ENCODE measurements around the gene FKBP7.
A peak's percentile ranks its signal among the peaks of the same experiment; 100 is the strongest.
"Not testable (repeated sequence)": the region's sequence is repeated elsewhere in the genome, so short reads cannot be mapped to it uniquely, and the experiment has no call there.

FKBP7 gene, protein sequence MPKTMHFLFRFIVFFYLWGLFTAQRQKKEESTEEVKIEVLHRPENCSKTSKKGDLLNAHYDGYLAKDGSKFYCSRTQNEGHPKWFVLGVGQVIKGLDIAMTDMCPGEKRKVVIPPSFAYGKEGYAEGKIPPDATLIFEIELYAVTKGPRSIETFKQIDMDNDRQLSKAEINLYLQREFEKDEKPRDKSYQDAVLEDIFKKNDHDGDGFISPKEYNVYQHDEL

DNA sequence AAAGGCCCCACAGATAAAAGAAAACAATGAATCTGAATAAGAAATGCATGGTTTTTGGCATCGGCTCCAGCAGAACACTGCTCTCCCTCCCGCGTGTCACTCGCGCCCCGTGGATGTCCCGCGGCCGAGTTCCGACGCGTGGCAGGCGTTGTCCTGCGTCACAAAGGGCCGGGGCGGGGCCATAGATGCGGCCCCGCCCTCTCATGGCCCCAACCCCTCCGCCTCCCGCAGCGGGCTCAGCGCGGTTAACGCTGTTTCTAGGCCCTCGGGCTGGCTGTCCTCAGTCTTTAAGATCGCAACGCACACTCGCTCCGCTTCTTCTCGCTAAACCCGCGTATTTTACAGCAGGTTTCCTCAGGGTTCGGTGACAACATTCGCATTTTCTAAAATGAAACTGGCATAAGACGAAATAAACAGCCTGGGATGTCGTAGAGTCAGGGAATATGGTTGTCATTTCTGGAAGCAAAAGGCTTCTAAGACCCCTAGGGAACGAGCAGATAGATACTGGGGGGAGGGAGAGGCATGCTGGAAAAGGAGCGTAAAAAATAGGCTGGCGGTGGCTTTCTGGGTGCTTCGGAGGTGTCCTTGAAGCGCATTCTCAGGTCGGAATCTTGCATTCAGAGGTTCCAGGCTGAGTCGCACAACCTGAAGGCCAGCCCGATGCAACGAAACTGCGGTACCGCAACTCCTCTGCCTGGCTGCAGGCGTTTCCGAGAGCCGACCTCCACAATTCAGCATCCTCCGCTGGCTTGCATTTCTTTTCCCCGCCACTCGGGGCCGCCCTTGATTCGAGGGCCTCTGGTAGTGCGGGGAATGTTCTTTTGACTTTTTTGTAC is at the start of gene FKBP7:
Gene FKBP7, minus strand, starts transcription at position 162 of the 836 bp plus-strand sequence. Its CDS starts 101 bp downstream, at position 61.
- peak within 1 kb of the TSS; percentile 64 for H3K4me3 ChIP-seq (ENCODE audit: low read depth, low read length)
- TF ChIP-seq, protein P1, sequence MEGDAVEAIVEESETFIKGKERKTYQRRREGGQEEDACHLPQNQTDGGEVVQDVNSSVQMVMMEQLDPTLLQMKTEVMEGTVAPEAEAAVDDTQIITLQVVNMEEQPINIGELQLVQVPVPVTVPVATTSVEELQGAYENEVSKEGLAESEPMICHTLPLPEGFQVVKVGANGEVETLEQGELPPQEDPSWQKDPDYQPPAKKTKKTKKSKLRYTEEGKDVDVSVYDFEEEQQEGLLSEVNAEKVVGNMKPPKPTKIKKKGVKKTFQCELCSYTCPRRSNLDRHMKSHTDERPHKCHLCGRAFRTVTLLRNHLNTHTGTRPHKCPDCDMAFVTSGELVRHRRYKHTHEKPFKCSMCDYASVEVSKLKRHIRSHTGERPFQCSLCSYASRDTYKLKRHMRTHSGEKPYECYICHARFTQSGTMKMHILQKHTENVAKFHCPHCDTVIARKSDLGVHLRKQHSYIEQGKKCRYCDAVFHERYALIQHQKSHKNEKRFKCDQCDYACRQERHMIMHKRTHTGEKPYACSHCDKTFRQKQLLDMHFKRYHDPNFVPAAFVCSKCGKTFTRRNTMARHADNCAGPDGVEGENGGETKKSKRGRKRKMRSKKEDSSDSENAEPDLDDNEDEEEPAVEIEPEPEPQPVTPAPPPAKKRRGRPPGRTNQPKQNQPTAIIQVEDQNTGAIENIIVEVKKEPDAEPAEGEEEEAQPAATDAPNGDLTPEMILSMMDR (IDR thresholded peaks at IDR 0.05; ENCODE audit: borderline replicate concordance, insufficient read depth, low read depth, low read length) = peak; percentile 78

DNA sequence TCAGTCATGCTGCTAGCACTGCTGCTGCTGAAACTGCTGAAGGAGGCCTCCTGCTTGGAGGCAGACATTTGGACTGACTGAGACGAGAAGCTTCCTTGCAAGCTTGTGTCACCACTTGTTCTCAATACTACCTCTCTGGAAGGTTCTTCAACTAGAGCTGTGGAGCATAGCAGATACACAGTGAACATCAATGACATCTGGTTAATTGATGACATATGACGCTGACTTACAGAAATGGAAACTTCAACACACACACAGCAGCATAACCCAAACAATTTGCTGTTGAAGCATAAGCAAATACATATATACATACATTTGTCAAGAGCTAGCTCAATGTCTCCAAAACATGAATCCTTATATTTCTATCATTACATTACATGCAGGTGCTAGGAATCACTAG is 49.2 kb upstream of the FKBP7 start:
- no peak overlapping the region for H3K4me3 ChIP-seq (ENCODE audit: low read depth, low read length)
- TF ChIP-seq, protein P1 (IDR thresholded peaks at IDR 0.05; ENCODE audit: borderline replicate concordance, insufficient read depth, low read depth, low read length) = no peak

DNA sequence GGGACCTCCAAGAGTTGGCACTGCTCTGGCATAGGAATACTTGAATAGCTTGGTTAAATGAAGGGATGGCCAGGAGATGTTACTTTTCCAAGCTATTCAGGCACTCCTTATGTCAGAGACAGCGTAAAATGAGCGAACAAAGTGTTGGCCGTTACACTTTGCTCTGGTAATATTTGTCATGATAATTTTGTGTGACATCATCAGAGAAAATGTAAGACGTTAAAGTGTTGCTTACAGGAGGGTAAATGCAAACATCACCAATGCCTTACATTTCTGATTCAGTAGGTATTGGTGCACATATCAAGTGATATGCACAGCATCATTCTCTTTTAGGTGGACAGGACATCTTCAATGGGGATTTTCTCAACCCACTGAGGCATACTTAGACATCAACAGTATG is 47.9 kb upstream of the FKBP7 start:
- TF ChIP-seq, protein P1 (IDR thresholded peaks at IDR 0.05; ENCODE audit: borderline replicate concordance, insufficient read depth, low read depth, low read length) = no peak

DNA sequence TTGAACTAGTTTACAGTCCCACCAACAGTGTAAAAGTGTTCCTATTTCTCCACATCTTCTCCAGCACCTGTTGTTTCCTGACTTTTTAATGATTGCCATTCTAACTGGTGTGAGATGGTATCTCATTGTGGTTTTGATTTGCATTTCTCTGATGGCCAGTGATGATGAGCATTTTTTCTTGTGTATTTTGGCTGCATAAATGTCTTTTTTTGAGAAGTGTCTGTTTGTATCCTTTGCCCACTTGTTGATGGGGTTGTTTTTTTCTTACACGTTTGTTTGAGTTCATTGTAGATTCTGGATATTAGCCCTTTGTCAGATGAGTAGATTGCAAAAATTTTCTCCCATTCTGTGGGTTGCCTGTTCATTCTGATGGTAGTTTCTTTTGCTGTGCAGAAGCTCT is 47.1 kb upstream of the FKBP7 start:
- not testable (repeated sequence) for H3K4me3 ChIP-seq (ENCODE audit: low read depth, low read length)

More for the DNA sequence above, 47.9 kb upstream of the FKBP7 start:
- no peak overlapping the region for H3K4me3 ChIP-seq (ENCODE audit: low read depth, low read length)

DNA sequence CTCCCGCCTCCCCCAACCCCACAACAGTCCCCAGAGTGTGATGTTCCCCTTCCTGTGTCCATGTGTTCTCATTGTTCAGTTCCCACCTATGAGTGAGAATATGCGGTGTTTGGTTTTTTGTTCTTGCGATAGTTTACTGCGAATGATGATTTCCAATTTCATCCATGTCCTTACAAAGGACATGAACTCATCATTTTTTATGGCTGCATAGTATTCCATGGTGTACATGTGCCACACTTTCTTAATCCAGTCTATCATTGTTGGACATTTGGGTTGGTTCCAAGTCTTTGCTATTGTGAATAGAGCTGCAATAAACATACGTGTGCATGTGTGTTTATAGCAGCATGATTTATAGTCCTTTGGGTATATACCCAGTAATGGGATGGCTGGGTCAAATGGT is 46.6 kb upstream of the FKBP7 start:
- not testable (repeated sequence) for H3K4me3 ChIP-seq (ENCODE audit: low read depth, low read length)

DNA sequence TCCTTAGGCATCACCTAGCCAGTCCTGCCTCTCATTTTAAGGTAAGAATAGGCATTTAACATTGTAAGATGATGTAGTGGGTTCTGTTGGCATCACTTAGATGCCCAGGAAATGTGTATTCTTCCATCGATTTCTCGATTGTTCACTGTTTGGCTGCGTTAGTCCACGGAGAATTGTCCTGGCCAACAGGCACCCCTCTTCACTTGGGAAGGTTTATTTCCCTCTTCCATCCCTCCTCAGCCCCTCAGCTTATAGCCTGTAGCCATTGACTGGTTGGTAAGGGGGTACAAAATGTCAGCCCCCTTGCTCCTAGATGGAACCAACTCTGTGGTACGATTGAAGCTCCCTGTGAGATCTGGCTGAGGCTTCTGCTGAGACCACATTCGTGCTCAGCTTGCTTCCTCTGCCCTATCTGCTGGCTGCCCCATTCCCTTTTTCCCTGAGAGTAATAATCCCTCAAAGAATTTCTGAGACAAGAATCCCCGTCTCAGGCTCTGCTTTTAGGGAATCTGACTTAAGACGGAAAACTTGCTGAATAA is 45.3 kb upstream of the FKBP7 start:
- TF ChIP-seq, protein P1 (IDR thresholded peaks at IDR 0.05; ENCODE audit: borderline replicate concordance, insufficient read depth, low read depth, low read length) = no peak
- peak overlapping the region; percentile 75 for H3K4me3 ChIP-seq (ENCODE audit: low read depth, low read length)

DNA sequence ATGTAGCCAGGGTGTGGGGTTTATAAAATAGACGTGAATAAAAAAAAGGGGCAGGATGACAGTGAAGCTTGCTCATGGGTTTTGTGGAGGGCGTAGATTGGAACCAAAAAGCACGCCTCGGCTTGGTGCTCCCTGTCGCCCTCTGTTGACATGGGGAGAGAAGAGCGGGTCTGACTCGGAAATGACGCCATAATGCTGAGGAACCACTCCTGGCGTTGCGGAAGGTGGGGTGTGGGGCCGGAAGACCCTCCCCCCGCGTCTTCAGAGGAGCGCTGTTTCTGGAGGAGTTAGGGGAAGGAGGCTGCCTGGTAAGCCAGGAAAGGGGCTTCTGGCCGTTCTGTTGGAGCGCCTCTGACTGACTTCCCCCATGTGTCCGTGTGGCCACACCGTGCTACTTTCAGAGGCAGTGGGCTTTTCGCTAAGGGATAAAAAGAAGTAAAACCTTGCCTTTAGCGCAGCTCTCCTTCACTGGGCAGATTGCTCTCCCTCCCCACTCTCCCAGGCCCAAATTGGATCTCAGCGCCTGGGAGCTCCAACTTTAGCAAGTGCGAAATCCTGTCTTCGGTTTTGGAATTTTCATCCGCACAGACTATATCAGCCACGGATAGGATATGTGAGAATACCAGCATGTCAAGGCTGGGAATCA is 44.7 kb upstream of the FKBP7 start:
- H3K4me3 ChIP-seq (ENCODE audit: low read depth, low read length) = peak overlapping the region; percentile 75
- TF ChIP-seq, protein P1 (IDR thresholded peaks at IDR 0.05; ENCODE audit: borderline replicate concordance, insufficient read depth, low read depth, low read length) = peak; percentile 75
